ENCODE data around the gene SGF29.
"Not testable (repeated sequence)": the region's sequence is repeated elsewhere in the genome, so short reads cannot be mapped to it uniquely, and the experiment has no call there.

SGF29 gene

DNA sequence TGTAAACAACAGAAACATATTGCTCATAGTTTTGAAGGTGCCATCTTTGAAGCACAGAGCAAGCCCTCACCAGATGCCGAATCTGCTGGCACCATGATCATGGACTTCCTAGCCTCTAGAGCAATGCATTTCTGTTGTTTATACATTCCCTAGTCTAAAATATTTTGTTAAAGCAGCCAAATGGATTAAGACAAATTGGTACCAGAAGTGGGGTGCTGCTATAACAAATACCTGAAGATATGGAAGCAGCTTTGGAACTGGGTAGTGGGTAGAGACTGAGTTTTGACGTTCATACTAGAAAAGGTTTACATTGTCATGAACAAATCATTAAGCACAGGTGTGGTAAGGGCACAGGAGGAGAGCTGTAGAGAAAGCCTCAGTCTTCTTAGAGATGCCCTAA is 13.6 kb downstream of the SGF29 start:
- DNase-seq, result no peak

- DNase-seq, result no peak
Measured at GRCh38 chr16:28569021-28569420, 15.3 kb downstream of the SGF29 start.

DNA sequence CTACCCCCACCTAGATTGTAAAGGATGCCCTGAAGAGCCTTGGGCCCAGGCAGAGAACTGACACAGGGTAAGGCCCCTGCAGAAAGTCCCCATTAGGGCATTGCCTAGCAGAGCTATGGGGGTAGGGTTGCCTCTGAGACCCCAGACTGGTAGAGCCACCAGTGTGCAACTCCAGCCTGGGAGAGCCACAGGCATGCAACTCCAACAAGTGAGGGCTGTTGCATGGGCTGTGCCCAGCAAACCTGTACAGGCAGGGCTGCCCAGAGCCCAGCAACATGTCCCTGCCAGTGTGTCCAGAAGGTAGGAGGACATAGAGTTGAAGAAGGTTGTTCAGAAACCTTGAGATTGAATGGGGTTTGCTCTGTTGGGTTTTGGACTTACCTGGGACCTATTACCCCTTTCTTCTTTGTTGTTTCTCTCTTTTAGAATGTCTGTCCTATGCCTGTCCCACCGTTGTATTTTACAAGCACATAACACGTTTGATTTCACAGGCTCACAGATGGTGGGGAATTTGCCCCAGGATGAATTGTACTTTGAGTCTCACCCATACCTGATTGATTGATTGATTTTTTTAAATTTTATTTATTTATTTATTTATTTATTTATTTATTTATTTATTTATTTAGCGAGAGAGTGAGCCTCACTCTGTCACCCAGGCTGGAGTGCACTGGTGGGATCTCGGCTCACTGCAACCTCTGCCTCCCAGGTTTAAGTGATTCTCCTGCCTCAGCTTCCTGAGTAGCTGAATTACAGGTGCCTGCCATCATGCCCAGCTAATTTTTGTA is 16.4 kb downstream of the SGF29 start:
- DNase-seq, result no peak

DNA sequence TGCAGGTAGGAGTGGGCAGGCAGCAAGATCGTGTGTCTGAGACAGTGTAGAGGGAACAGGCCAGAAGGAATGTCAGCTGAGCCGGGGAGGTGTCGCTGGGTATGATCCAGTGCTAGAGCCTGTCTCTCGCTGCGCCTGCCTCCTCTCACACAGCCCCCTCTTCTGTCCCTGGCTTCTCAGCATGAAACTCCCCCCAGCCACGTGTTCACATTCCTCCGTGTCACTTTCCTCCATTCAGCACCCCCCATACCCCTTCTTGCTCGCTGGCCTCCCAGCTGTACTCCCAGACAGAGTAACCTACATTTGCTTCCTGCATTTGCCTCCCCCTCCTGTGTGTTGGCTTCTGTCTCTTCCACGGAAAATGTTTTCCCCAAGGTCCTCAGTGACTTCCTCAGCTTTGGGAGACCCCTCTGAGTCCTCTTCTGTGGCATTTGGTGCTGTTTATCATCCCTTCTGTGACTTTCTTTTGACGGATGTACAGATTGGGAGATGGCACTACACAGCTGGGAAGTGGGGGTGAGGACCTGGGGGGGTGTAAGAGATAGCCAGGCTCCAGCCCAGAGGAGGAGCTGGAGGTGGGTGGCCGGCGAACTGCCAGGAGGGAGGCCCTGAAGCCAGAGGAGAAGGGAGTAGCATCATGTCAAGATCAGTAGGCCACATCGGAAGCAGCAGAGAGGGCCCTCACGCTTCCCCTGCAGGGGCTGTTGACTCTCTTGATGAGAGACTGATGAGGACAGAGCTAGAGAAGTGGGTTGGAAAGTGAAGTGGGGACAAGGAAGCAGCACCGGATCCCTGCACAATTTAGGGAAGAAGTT is 19.2 kb downstream of the SGF29 start:
- DNase-seq, result no peak

- DNase-seq, result no peak
Measured at GRCh38 chr16:28573738-28574718, 20.3 kb downstream of the SGF29 start.

DNA sequence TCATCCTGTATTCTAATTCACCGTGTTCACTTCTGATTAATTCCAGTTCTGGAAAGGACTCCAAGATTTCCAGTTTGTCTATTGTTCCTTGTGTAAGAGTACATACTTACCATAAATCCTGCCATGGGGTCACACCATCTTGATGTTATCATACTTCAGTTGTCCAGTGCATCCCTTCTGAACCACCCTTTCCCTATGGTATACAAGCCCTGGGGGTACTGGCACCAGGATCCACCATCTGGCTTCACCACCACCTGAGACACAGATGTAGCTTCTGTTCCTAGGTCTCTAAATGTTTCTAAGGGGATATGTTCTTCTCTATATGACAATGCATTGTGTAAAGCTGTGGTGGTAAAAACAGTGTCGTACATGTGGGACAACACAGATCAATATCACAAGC is 21.2 kb downstream of the SGF29 start:
- no peak for DNase-seq

DNA sequence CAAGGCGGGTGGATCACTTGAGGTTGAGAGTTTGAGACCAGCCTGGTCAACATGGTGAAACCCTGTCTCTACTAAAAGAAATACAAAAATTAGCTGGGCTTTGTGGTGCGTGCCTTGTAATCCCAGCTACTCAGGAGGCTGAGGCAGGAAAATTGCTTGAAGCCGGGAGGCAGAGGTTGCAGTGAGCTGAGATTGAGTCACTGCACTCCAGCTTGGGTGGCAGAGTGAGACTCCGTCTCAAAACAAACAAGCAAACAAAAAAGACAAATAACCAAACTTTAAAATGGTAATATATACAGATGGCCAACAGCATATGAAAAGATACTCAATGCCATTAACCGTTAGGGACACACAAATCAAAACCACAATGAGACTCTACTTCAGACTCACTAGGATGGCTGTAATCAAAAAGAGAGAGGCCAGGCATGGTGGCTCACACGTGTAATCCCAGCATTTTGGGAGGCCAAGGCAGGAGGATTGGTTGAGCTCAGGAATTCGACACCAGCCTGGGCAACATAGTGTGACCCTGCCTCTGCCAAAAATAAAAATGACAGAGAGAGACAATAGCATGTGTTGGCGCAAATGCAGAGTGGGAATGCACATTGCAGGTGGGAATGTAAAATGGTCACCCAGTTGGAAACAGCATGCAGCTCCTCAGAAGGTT is 21.9 kb downstream of the SGF29 start:
- DNase-seq, result no peak

GRCh38 chr16:28580726-28581315 is 27.1 kb downstream of the SGF29 start:
- DNase-seq, result no peak

- DNase-seq, result no peak
Measured at GRCh38 chr16:28585674-28586073, 32.0 kb downstream of the SGF29 start.

DNA sequence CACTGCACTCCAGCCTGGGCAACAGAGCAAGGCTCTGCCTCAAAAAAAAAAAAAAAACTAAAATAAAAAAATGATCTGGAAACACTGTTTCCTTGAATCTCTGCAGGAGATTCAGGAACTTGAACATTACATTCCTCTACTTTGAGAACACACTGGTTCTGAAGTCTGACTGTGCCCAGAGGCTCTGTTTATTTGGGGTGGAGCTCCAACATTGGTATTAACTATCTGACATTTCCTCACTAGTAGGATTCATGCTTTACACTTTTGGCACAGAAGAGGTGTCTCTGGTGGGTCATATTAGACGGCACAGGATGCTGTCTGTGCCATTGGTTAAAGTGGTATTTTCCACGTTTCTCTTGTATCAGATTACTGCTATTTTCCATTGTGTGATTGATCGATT is 32.7 kb downstream of the SGF29 start:
- DNase-seq, result no peak

DNA sequence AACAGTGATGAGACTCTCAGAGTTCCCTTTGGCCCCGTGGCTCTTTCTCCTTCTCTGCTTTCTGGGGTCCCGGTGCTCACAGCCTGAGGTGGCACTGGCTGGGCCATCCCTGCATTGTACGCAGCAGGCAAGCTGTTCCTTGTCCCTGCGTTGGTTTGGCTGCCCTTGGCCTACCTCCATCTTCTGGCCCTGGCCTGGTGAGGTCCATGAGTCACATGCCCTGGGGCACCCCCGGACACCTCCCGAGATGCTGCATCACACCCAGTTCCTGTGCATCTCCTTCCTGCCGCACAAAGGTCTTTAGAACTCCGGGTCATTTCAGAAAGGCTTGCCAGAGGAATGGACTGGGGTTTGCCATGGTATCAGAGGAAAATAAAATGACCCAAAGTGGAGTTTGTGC is 33.7 kb downstream of the SGF29 start:
- no peak for DNase-seq

- DNase-seq, result no peak
Measured at GRCh38 chr16:28589069-28589468, 35.3 kb downstream of the SGF29 start.

DNA sequence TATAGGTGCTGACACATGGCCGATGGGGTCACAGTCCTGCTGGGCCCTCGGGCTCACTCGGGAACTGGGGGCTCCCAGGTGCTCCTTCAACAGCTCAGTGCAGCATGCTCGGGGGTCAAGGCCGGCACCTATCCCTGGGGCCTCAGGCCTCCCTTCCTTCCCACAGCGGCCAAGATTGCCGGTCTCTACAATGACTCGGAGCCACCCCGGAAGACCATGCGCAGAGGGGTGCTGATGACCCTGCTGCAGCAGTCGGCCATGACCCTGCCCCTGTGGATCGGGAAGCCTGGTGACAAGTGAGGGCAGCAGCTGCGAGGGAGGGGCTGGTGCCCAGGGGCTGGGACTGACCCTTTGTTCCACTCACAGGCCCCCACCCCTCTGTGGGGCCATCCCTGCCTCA is 36.2 kb downstream of the SGF29 start:
- DNase-seq, result no peak

DNA sequence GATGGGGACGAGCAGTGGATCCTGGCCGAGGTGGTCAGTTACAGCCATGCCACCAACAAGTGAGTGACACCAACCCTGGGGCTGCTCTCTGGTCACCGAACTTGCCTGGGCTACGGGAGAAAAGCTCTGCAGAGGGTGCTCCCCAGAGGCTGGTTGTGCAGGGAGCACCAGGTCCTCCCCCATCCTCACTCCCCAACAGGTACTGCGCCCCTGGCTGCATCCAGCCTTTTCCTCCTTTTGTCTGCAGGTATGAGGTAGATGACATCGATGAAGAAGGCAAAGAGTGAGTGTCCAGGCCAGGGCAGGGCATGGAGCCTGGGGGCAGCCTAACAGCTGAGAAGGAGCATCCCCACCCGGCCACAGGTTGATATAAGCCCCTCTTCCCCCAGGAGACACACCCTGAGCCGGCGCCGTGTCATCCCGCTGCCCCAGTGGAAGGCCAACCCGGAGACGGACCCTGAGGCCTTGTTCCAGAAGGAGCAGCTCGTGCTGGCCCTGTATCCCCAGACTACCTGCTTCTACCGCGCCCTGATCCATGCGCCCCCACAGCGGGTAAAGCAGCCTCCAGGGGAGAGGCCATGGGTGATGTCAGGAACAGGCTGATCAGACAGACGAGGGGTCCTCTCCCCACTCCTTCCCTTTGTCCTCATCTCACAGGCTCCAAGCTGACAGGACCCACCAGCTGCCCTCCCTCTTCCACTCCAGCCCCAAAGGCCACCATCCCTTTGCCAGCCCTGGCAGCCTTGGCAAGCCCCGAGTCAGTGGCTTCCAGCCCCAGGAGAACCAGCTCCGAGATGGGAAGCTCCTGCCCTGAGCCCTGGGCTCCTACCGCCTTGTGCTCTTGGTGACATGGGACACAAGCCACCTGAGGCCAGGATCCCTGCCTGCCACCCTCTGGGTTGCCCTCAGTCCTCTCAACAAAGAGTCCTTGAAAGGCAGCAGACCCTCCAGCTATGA is 36.9 kb downstream of the SGF29 start:
- DNase-seq, result no peak

DNA sequence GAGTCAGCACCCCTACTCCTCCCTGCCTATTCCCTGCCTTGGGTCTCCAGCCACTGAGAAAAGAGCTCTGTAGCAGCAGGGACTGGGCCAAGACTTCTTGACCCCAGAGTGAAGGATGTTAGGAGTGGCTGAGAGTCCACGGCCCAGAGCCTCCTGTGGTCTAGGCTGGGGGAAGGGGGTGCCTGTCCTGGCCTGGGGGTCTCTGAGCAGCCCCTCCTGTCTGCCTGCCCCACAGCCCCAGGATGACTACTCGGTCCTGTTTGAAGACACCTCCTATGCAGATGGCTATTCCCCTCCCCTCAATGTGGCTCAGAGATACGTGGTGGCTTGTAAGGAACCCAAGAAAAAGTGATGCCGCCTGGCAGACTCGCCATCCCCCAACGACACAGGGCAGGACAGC is 37.6 kb downstream of the SGF29 start:
- DNase-seq, result no peak

- DNase-seq, result no peak
Measured at GRCh38 chr16:28592511-28592910, 38.8 kb downstream of the SGF29 start.

GRCh38 chr16:28592979-28593553 is 39.3 kb downstream of the SGF29 start:
- no peak for DNase-seq

DNA sequence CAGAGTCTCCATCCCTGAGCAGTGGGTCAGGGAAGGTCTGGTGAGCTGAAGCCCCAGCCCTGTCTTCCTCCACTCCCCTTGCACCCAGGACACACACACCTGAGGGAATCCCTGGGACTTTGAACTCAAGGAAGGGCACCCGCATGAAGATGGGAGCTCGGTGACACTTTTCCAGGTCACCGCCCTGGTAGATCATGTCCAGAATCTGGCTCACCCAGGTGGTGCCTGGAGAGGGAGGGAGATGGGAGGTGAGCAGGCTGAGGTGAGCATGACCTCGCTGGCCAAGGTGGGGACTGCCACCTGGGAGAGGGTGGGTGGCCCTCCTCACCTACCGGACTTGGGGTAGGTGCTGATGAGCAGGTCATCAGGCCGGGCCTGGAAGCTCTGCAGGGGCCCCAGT is 41.7 kb downstream of the SGF29 start:
- not testable (repeated sequence) for DNase-seq

DNA sequence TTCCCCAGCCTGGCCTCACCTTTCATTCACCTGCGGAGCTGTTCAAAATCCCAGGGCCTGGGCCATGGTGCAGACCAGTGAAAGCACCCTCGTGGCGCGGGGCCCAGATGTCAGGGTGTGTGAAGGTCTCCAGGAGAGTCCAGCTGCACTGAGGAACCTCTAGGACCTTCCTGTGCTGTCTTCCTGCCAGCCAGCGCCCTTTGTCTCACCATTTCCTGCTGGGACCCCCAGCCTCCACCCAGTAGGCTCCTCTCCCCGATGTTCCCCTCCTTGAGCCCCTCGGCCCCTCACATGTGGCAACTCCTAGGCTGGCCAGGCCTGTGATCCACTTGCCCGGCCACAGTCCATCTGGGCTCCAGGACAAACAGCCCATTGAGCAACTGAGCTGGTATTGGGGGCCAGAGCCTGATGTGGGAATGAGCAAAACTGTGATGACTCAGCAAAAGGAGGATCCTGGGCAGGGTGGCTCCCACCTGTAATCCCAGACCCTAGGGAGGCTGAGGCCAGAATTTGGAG is 42.5 kb downstream of the SGF29 start:
- no peak for DNase-seq
